Cortex of kidney (tissue), 1 donor: Measurements from ENCODE around the gene HSPA14.
"Not testable (repeated sequence)": the region's sequence is repeated elsewhere in the genome, so short reads cannot be mapped to it uniquely, and the experiment has no call there.

ENCODE experiments used
- DNase-seq: peaks from one replicate; lab custom pipeline; 2025; lab: John Stamatoyannopoulos, UW

Gene HSPA14

DNA sequence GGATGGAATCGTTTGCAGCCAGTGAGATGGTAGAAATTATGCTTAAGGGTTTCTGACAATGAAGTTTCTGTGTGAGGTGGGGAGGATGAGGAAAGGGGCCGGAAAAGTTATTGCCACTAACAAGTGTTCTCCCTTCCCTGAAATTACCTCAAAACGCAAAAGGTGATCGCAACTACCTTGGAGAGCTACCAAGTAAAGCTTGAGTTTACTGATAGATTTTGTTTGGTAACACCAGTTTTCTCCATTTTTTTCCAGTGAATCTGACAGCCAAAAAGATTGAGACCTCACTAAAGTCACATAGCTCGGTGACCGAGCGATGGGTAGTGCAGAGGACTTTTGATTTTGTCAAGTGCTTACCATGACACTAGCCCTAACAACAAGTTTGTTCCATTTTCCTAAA lies 42.1 kb downstream of the HSPA14 start:
- no peak for DNase-seq

DNA sequence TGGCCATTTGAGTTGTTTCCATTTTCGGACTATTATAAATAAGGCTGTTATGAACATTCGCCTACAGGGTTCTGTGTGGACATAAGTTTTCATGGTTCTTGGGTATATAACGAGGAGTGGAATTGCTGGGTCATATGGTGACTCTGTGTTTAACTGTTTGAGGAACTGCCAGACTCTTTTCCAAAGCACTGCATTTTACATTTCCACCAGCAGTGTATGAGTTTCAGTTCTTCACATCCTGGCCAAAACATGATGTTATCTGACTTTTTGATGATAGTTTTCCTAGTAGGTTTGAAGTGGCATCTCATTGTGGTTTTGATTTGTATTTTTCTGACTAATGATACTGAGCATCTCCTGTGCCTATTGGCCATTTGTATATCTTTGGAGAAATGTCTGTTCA lies 46.0 kb downstream of the HSPA14 start:
- DNase-seq = no peak

DNA sequence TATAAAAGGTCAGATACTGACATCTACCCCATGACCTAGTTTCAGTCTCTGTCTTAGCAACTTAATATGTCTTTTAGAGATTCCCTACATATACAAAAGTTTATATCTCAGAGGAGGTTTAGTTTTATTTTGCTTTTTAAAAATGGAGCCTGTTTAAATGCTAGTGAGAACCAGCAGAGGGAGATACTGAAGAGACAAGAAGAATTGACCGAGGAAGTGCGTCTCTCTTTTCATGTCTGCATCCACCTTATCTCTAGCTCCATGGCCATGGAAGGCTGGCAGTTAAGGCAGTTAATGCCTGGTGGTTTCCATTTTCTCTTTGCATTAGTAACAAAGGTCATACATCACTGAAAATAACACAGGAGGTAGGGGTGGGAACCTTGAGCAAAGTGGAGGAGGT lies 51.2 kb downstream of the HSPA14 start:
- no peak for DNase-seq

DNA sequence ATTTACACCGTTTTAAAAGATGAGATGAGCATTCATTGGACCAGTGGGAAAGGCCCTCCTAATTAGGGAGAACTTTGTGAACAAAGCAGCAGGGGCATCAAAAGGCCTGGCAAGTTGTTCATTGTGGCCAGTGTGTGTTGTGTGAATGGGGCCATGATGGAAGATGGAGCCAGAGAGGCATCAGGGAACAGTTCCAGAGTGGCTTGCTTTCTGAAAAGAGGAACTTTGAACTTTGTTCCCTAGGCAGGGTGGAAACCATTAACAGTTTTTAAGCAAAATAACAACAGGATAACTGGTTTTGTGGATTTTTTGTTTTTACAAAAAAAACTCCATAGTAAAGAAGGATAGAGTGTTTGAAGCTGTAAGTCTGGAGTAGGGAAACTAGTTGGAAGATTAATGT lies 53.0 kb downstream of the HSPA14 start:
- DNase-seq = no peak

DNA sequence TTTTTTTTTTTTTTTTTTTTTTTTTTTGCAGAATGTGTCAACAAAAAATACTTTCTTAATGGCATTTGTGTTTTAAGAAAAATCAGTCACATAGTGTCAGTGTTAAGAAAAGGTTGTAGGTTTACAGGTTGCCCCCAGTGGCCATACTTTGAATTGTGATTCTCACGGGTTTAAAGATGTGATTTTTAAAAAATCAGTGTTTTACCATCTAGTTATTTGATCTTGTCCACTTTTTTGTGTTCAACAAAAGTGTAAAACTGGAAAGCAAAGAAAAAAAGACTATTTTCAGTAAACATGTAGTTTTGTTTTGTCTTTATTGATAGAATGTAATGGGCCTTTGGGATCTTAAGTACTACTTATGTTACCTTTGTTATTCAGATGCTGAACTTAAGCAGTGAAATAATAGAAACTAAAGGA lies 66.2 kb downstream of the HSPA14 start:
- DNase-seq = no peak

DNA sequence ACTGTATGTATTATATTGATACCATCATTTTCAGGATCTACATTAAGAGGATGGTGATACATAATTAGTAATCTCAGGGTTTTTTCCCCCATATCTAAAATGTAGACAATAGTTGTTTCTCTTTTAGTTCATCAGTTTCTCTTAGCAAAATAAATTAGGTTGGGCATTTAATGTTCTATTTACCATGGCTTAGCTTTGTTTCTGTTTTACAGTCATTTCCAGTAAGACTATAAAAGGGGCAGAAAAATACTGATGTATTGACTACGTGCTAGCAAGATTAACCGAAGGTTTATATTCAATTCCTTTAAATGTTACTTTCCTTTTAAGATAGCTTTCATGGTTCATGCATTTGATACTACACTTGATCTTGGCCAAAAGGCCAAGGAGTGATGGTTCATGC lies 66.8 kb downstream of the HSPA14 start:
- DNase-seq = no peak

DNA sequence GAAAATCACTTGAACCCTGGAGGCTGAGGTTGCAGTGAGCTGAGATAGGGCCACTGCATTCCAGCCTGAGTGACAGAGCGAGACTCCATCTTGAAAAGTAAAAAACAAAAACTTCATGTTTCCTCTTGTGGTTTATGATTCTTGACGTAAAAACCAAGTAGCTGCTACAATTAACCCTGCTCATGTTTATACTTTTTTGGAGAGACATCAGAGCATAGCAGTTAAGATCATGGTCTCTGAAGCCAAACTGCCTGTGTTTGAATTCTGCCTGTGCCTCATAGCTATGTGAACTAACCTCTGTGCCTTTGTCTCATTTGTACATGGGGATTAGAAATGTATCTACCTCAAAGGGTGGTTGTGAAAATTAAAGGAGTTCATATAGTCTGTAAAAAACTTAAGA lies 67.8 kb downstream of the HSPA14 start:
- DNase-seq = no peak

DNA sequence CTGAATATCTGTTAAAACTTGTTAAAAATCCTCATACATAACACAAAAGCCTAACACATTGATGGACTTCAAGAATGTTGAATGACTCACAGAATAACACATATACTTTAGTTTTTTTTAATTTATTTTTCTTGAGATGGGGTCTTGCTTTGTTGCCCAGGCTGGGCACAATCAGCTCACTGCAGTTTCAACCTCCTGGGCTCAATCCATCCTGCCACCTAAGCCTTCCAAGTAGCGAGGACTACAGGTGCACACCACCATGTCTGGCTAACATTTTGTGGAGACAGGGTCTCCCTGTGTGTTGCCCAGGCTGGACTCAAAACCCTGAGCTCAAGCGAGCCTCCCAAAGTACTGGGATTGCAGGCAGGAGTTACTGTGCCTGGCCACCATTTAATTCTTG lies 68.7 kb downstream of the HSPA14 start:
- no peak for DNase-seq

DNA sequence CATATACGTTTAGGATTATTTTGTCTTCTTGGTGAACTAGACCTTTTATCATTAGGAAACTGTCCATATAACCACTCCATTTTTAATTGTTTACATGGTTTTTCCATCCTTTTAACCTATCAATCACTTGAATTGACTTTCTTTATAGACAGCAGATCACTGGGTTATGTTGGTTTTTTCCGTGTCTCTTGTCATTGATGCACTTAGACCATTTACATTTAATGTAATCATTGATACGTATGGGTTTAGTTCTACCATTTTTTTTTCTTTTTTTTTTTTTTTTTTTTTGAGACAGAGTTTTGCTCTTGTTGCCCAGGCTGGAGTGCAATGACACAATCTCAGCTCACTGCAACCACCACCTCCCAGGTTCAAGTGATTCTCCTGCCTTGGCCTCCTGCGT lies 69.5 kb downstream of the HSPA14 start:
- DNase-seq = not testable (repeated sequence)

DNA sequence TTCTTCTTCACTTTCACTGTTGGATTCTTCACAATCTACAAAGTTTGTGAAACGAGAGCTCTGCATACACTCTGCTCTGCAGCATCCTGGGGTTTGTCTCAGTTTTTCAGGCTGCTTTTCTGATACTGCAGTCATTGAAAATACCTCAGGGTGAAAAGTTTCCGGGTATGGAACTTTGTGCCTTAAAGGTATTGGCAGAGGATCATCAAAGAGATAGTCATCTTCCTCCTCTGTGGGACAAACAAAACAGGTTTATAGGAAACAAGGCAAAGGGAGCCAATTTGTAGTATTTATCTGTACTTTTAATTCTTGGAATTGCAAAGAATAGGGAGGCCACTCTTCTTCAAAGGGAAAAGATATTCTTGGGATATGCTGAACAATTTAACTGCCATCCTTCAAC lies 71.0 kb downstream of the HSPA14 start:
- no peak for DNase-seq

DNA sequence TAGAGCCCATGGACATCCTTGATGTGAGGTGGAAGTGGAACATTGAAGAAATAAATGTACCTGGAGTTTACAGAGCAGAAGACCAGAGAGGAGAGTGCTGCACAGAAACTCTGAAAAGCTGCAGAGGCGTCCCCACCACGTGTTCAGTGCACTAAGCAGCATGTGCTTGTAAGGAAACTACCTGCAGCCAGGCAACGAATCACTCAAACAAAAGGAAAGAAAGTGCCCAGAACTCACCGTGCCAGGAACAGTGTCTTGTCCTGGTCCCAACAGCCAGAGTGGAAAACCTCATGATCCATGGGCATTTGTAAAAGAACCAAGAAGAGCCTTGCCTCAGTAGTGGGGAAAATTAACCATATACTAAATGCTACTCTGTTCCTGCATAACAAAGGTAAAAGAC lies 72.8 kb downstream of the HSPA14 start:
- DNase-seq = no peak

DNA sequence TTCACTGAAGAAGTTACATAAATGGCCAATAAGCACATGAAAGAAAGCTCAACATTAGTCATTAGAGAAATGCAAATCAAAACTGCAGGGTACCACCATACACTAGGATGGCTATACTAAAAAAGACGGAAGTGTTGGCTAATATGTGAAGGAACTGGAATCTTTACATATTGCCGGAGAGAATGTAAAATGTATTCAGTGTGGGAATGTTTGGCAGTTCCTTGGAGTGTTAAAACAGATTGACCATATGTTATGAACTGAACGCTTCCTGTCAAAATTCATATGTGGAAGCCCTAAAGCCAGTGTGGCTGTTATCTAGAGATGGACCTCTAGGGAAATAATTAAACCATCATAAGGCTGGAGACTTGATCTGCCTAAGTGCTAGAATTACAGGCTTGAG lies 73.7 kb downstream of the HSPA14 start:
- DNase-seq = no peak

DNA sequence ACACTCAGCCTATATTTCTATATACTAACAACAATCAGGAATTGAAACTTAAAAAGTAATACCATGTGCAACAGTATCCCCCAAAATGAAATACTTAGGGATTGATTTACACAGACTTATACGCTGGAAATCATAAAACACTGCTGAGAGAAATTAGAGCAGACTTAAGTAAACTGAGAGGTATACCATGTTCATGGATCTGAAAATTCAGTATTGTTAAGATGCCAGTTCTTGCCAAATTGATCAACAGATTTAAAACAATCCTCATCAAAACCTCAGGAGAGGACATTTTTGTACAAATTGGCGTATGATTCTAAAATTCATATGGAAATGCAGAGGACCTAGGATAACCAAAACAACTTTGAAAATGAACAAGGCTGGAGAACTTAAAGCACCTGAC lies 78.5 kb downstream of the HSPA14 start:
- no peak for DNase-seq

DNA sequence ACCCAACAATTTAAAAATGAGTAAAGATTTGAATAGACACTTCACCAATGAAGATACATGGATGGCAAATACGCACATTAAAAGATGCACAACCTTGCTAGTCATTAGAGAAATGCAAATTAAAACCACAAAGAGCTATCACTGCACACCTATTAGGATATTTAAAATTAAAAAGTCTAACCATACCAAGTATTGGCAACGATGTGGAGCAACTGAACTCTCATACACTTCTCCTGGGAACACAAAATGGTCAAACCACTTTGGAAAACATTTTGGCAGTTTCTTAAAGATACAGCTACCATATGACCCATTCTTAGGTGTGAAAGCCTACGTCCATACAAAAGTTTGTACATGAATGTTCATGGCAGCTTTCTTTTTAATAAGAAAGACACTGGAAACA lies 79.7 kb downstream of the HSPA14 start:
- DNase-seq = no peak

DNA sequence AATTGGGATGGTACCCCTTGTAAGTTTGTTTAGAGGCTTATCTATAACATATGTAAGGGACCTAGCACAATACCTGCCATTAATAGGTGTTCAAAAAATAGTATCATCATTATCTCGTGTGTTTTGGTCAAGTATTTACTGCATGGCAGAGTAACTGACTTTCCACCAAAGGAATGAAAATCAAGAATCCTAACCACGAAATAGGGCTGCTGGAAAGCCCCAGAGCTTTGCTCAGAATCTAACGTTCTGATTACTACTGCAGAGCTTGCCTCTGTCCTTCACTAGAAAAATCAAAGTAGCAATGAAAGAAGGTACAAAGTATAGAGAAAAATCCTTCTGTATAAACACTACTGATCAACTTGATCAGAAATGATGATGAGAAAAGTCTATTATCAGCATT lies 80.9 kb downstream of the HSPA14 start:
- DNase-seq = no peak
